Stimulated activated effector memory CD8-positive, alpha-beta T cell treated with anti-CD3 and anti-CD28 coated beads, Interleukin-12 subunit alpha, Interleukin-12 subunit beta, amount 100 ng/mL, for 72 hours (primary cell): ENCODE data around the gene PCYT2.
"Not testable (repeated sequence)": the region's sequence is repeated elsewhere in the genome, so short reads cannot be mapped to it uniquely, and the experiment has no call there.

ENCODE experiments used
- ATAC-seq: fragments of 150-1000 bp; cut with Tn5 transposase; 2 replicates; pipeline ENCODE4 v1.10.0; 2021
- DNase-seq, 2 donors: peaks; one replicate each; pipeline ENCODE4 v3.0.0; 2021 to 2022; ENCODE audit warnings: low spot score in 2 of 2
- H3K27ac Mint-ChIP-seq: one replicate; pipeline ENCODE4 v1.8.0; 2022; ENCODE audit warnings: mild to moderate bottlenecking, mixed read lengths
- H3K36me3 Mint-ChIP-seq: one replicate; pipeline ENCODE4 v1.8.0; 2022; ENCODE audit warnings: mild to moderate bottlenecking, mixed read lengths
- H3K4me1 Mint-ChIP-seq: one replicate; pipeline ENCODE4 v1.8.0; 2022; ENCODE audit warnings: mixed read lengths
- H3K4me3 Mint-ChIP-seq: one replicate; pipeline ENCODE4 v1.8.0; 2022; ENCODE audit warnings: mild to moderate bottlenecking, mixed read lengths
- H3K9me3 Mint-ChIP-seq: one replicate; pipeline ENCODE4 v1.8.0; 2022; ENCODE audit warnings: mixed read lengths

Gene PCYT2

GRCh38 chr17:81924557-81925532 is 13.6 kb upstream of the PCYT2 start:
- DNase-seq (no peak), ATAC-seq (no peak)
- H3K36me3 Mint-ChIP-seq = peaks cover 38% of the 10 kb centered on the region
- H3K4me1 Mint-ChIP-seq = peaks cover 10% of the 10 kb centered on the region
- H3K27ac Mint-ChIP-seq = peak overlapping the region; percentile 94
- H3K4me3 Mint-ChIP-seq = peak overlapping the region; percentile 86
- no peaks in the 10 kb centered on the region for H3K9me3 Mint-ChIP-seq

GRCh38 chr17:81923302-81924260 is 12.4 kb upstream of the PCYT2 start:
- no peak for DNase-seq
- no peak overlapping the region for H3K27ac Mint-ChIP-seq

GRCh38 chr17:81922566-81923301 is 11.5 kb upstream of the PCYT2 start:
- H3K9me3 Mint-ChIP-seq = no peaks in the 10 kb centered on the region
- peak overlapping the region; percentile 41 for H3K27ac Mint-ChIP-seq
- DNase-seq (no peak), ATAC-seq (no peak)
- H3K4me3 Mint-ChIP-seq = no peak overlapping the region
- peaks cover 10% of the 10 kb centered on the region for H3K4me1 Mint-ChIP-seq
- peaks cover 57% of the 10 kb centered on the region for H3K36me3 Mint-ChIP-seq

More at GRCh38 chr17:81923302-81924260, 12.4 kb upstream of the PCYT2 start:
- Mint-ChIP-seq H3K36me3 (peaks cover 50% of the 10 kb centered on the region), H3K9me3 (no peaks in the 10 kb centered on the region), H3K4me3 (no peak overlapping the region), H3K4me1 (peaks cover 10% of the 10 kb centered on the region)
- ATAC-seq = no peak

GRCh38 chr17:81921996-81922565 is 10.9 kb upstream of the PCYT2 start:
- no peak overlapping the region for H3K4me3 Mint-ChIP-seq
- H3K4me1 Mint-ChIP-seq = peaks cover 15% of the 10 kb centered on the region
- peaks cover 59% of the 10 kb centered on the region for H3K36me3 Mint-ChIP-seq
- DNase-seq (no peak), ATAC-seq (no peak)
- H3K27ac Mint-ChIP-seq = peak overlapping the region; percentile 41
- no peaks in the 10 kb centered on the region for H3K9me3 Mint-ChIP-seq

- no peak overlapping the region for H3K27ac Mint-ChIP-seq
- peaks cover 18% of the 10 kb centered on the region for H3K4me1 Mint-ChIP-seq
- peaks cover 59% of the 10 kb centered on the region for H3K36me3 Mint-ChIP-seq
- no peak for DNase-seq
- H3K4me3 Mint-ChIP-seq = no peak overlapping the region
- no peak for ATAC-seq
- H3K9me3 Mint-ChIP-seq = no peaks in the 10 kb centered on the region
Observed at GRCh38 chr17:81921537-81921862, 10.3 kb upstream of the PCYT2 start.

GRCh38 chr17:81920612-81921536 is 9.7 kb upstream of the PCYT2 start:
- Mint-ChIP-seq H3K4me1 (peaks cover 12% of the 10 kb centered on the region), H3K36me3 (peaks cover 59% of the 10 kb centered on the region), H3K4me3 (no peak overlapping the region), H3K27ac (no peak overlapping the region), H3K9me3 (no peaks in the 10 kb centered on the region)
- no peak for DNase-seq
- ATAC-seq = no peak

GRCh38 chr17:81918832-81919545 is 7.8 kb upstream of the PCYT2 start:
- no peaks in the 10 kb centered on the region for H3K9me3 Mint-ChIP-seq
- H3K36me3 Mint-ChIP-seq = peaks cover 77% of the 10 kb centered on the region
- ATAC-seq = no peak
- H3K4me3 Mint-ChIP-seq = peak overlapping the region; percentile 77
- DNase-seq = no peak
- peaks cover 11% of the 10 kb centered on the region for H3K4me1 Mint-ChIP-seq
- H3K27ac Mint-ChIP-seq = peak overlapping the region; percentile 86

- H3K4me1 Mint-ChIP-seq = peaks cover 11% of the 10 kb centered on the region
- peak overlapping the region; percentile 77 for H3K4me3 Mint-ChIP-seq
- not testable (repeated sequence) for DNase-seq, H3K9me3 Mint-ChIP-seq
- peak overlapping the region; percentile 86 for H3K27ac Mint-ChIP-seq
- peaks cover 83% of the 10 kb centered on the region for H3K36me3 Mint-ChIP-seq
- ATAC-seq = peak; percentile 24
Observed at GRCh38 chr17:81918333-81918669, 7.1 kb upstream of the PCYT2 start.

- peak; percentile 86 for ATAC-seq
- DNase-seq = peak; percentile 73 to 87
Observed at GRCh38 chr17:81917565-81918332, 6.5 kb upstream of the PCYT2 start, which contains the start of gene SIRT7. TSS of gene SIRT7 (minus strand) at chr17:81918176. CDS start at chr17:81918131, 45 bp downstream.

GRCh38 chr17:81916234-81917001 is 5.2 kb upstream of the PCYT2 start:
- H3K36me3 Mint-ChIP-seq = peaks cover 90% of the 10 kb centered on the region

More at GRCh38 chr17:81917565-81918332, 6.5 kb upstream of the PCYT2 start, which contains the start of gene SIRT7:
- peaks cover 88% of the 10 kb centered on the region for H3K36me3 Mint-ChIP-seq
- peak within 1 kb of the TSS; percentile 86 for H3K27ac Mint-ChIP-seq
- no peaks in the 10 kb centered on the region for H3K9me3 Mint-ChIP-seq
- H3K4me1 Mint-ChIP-seq = peaks cover 11% of the 10 kb centered on the region
- H3K4me3 Mint-ChIP-seq = peak within 1 kb of the TSS; percentile 77

GRCh38 chr17:81915331-81915730 is 4.1 kb upstream of the PCYT2 start:
- Mint-ChIP-seq H3K27ac (no peak overlapping the region), H3K9me3 (no peaks in the 10 kb centered on the region), H3K36me3 (peaks cover 84% of the 10 kb centered on the region), H3K4me3 (no peak overlapping the region), H3K4me1 (peaks cover 13% of the 10 kb centered on the region)
- DNase-seq (no peak), ATAC-seq (no peak)

More at GRCh38 chr17:81916234-81917001, 5.2 kb upstream of the PCYT2 start:
- H3K9me3 Mint-ChIP-seq = no peaks in the 10 kb centered on the region
- no peak for DNase-seq
- peak overlapping the region; percentile 14 for H3K27ac Mint-ChIP-seq
- H3K4me3 Mint-ChIP-seq = peak overlapping the region; percentile 77
- no peak for ATAC-seq
- peaks cover 11% of the 10 kb centered on the region for H3K4me1 Mint-ChIP-seq
